ENCODE measurements around the gene DUSP10. TPM values are rescaled to one million over a fixed set of nuclear protein-coding genes. Genes with fewer than 3 reads are reported as not detected.

Gene DUSP10
- 10 to 100 TPM; 12.1 to 13.0 TPM for total RNA-seq

DNA sequence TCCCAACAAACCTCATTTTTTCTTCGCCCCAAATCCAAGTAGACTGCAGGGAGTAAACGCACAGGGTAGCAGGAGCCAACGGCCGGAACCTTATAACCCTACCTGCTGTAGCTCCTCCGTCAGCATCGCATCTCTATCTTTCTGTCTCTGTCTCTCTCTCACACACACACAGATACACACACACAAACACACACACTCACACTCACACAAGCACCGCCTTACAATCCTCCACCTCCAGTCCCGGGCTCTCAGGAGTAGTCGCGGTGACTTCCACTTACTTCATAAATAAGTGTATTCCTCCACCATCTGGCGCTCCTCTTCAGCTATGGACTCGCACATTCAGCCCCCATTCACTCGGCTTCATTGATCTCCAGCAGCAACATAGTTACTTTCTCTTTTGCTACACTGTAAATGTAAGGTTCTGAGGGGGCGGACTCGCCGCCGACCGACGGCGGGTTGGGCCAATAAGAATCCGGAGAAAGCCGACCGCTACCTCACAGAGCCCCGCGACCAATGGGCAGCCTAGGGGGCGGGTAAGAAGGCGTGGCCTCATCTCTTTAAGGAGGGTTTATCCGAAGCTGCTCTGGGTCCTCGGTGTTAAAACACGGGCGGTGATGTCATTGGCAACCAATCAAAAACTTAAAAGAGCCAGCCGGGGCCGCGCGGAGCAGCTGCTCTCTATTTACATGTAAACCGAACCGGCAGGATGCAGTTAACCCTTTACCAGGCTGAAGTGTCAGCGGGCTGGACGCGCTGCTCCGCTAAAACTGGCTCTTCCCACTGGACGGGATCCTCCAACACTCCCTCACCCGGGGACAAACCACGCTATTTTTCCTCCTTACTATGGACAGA is at the start of gene DUSP10:
DUSP10 (minus strand) TSS at position 387 of the 852 bp plus-strand sequence. CDS start 2,345 bp downstream, outside the sequence.
- H3K4me1 Mint-ChIP-seq (ENCODE audit: low read depth): peaks cover 15% of the 10 kb centered on the region
- no peak within 1 kb of the TSS for H3K4me3 Mint-ChIP-seq
- ChIA-PET POLR2A (interaction anchor here (0.6 to 7.5 kb wide), 45 partner anchors 9 to 713 kb away, joined by 3 to 268 read pairs (median 6); no protein-coding TSS in a partner anchor), CTCF (interaction anchor here (0.9 to 5.6 kb wide), 35 partner anchors 12 to 714 kb away, joined by 3 to 56 read pairs (median 6); no protein-coding TSS in a partner anchor)
- ATAC-seq: peak; percentile 84
- H3K27me3 Mint-ChIP-seq (ENCODE audit: low read depth): no peaks in the 10 kb centered on the region
- DNase-seq: peak; percentile 100
- H3K36me3 Mint-ChIP-seq (ENCODE audit: low read depth): no peaks in the 10 kb centered on the region
- H3K27ac Mint-ChIP-seq: no peak within 1 kb of the TSS
- peaks cover 10% of the 10 kb centered on the region for H3K9me3 Mint-ChIP-seq (ENCODE audit: insufficient read depth)

DNA sequence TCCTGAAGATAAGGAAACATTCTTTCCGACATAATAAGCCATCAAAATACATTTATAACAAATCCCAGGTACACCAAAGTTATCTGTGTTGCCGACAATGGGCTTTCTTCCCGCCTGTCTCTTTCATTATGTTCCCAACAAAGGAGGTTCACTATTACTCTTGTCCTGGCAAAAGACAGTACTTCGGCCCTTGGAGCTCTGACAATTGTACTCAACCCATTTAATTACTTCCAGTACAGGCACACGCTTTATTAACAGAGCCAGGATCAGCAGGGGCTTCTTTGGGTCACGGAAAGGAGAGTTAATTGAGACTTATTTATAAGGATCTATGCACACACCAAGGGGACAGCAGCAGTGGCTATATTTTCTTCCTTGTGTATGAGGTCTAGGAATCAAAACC is 46.6 kb upstream of the DUSP10 start:
- H3K27ac Mint-ChIP-seq: no peak overlapping the region
- POLR2A ChIA-PET: no interaction called here

DNA sequence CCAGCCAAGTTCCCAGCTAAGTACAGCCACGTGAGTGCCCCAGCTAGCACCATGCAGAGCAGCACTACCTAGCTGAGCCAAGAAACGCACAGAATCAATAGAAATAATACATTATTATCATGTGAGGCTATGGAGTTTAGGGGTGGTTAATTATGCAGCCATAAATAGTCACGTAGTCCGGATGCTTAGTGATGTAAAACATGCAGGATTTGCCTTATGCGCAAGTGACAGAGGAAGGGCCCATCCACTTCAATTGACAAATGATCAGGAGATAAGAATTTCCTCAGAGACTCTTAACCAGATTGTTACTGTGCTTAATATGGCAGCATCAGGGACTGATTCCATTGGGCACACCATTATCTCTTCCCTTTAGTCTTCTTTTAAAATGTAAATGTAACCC is 44.8 kb upstream of the DUSP10 start:
- no peak overlapping the region for H3K27ac Mint-ChIP-seq
- POLR2A ChIA-PET: interaction anchor here (1.5 kb wide), 1 partner anchor 45 kb away, joined by 6 read pairs; the partner anchor contains the start of gene DUSP10
- CTCF ChIA-PET: interaction anchor here (0.5 to 1.6 kb wide), 2 partner anchors 8 to 10 kb away, joined by 3 to 5 read pairs; no protein-coding TSS in a partner anchor
- ATAC-seq (no peak), DNase-seq (no peak)
- peaks cover 7% of the 10 kb centered on the region for H3K36me3 Mint-ChIP-seq (ENCODE audit: low read depth)
- peaks cover 40% of the 10 kb centered on the region for H3K4me1 Mint-ChIP-seq (ENCODE audit: low read depth)
- H3K4me3 Mint-ChIP-seq: no peak overlapping the region
- H3K9me3 Mint-ChIP-seq (ENCODE audit: insufficient read depth): no peaks in the 10 kb centered on the region
- H3K27me3 Mint-ChIP-seq (ENCODE audit: low read depth): no peaks in the 10 kb centered on the region

More for the DNA sequence above, 46.6 kb upstream of the DUSP10 start:
- Mint-ChIP-seq H3K4me3 (no peak overlapping the region), H3K27me3 (ENCODE audit: low read depth) (no peaks in the 10 kb centered on the region), H3K36me3 (ENCODE audit: low read depth) (peaks cover 7% of the 10 kb centered on the region), H3K9me3 (ENCODE audit: insufficient read depth) (no peaks in the 10 kb centered on the region), H3K4me1 (ENCODE audit: low read depth) (peaks cover 30% of the 10 kb centered on the region)
- DNase-seq: no peak
- no peak for ATAC-seq
- CTCF ChIA-PET: interaction anchor here (0.8 kb wide), 1 partner anchor 147 kb away, joined by 4 read pairs; no protein-coding TSS in a partner anchor

DNA sequence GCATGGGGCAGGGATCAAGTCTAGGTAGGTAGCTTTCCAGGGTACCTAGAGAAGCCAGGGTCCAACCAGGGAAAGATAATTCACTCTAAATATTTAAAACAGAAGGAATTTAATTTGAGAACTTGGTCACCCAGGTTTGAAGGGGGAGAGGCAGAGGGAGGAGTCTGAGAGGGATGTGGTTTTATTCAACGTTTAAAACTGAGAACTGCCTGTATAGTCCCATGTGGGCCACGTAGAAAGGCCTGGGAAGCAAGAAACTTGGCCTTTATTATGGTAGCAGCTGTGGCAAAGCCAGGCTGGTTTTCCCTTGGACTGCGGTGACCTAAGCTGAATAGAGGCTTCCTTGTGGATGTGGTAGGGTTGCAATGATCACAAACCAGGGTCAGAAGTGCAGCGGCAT is 42.0 kb upstream of the DUSP10 start:
- peak; percentile 70 for ATAC-seq
- POLR2A ChIA-PET: interaction anchor here (0.9 to 3.5 kb wide), 5 partner anchors 10 to 43 kb away, joined by 3 to 12 read pairs (median 4); partner anchors contain the start of gene DUSP10
- Mint-ChIP-seq H3K4me3 (peak overlapping the region; percentile 60), H3K36me3 (ENCODE audit: low read depth) (peaks cover 14% of the 10 kb centered on the region), H3K4me1 (ENCODE audit: low read depth) (peaks cover 67% of the 10 kb centered on the region), H3K9me3 (ENCODE audit: insufficient read depth) (no peaks in the 10 kb centered on the region), H3K27me3 (ENCODE audit: low read depth) (no peaks in the 10 kb centered on the region), H3K27ac (peak overlapping the region; percentile 53)
- DNase-seq: peak; percentile 44
- CTCF ChIA-PET: interaction anchor here (0.9 to 3.2 kb wide), 4 partner anchors 9 to 671 kb away, joined by 4 to 12 read pairs (median 7); partner anchors contain the start of gene DUSP10

DNA sequence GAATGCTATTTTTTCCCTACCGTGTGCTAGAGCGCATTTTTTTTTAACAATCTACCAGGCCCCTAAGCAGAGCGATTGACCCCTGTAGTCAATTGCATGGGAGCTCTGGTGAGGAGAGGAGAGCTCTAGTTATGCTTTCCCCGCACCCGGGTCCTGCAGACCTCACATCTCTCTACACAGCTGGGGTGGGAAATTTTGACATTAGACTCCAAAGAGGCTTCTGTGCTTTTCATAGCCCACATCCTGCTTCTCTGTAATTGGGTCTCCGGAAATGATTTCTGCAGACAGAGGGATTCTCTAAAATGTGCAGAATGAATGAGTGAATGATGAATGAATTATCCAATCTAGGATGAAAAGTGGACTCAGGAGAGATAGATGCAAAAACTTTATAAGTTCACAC is 41.5 kb upstream of the DUSP10 start:
- peak overlapping the region; percentile 53 for H3K27ac Mint-ChIP-seq
- no peaks in the 10 kb centered on the region for H3K27me3 Mint-ChIP-seq (ENCODE audit: low read depth)
- peak; percentile 49 for DNase-seq
- ChIA-PET CTCF (interaction anchor here (1.1 to 3.2 kb wide), 5 partner anchors 9 to 672 kb away, joined by 3 to 12 read pairs (median 5); partner anchors contain the start of gene DUSP10), POLR2A (interaction anchor here (0.9 to 3.5 kb wide), 5 partner anchors 10 to 43 kb away, joined by 3 to 12 read pairs (median 4); partner anchors contain the start of gene DUSP10)
- peaks cover 72% of the 10 kb centered on the region for H3K4me1 Mint-ChIP-seq (ENCODE audit: low read depth)
- peak; percentile 70 for ATAC-seq
- no peaks in the 10 kb centered on the region for H3K9me3 Mint-ChIP-seq (ENCODE audit: insufficient read depth)
- peaks cover 14% of the 10 kb centered on the region for H3K36me3 Mint-ChIP-seq (ENCODE audit: low read depth)
- H3K4me3 Mint-ChIP-seq: peak overlapping the region; percentile 60

DNA sequence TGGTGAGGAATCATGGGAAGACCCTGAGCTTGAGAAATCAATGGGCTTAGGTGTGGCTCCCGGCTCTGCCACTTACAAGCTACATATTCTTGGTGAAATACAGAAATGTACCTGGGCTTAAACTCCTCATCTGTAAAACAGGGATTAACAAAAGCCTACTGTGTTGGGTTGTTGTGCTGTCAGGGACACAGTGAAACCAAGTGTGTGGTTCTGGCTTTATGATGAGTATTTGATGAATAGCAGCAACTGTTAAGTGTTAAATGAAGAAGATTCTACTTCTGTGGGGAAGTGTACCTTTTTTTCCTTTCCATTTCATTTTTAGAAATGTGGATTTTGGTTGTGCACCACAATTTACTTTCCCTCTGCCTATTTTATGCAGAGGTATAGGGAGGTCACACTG is 41.1 kb upstream of the DUSP10 start:
- H3K4me3 Mint-ChIP-seq: peak overlapping the region; percentile 60
- peaks cover 77% of the 10 kb centered on the region for H3K4me1 Mint-ChIP-seq (ENCODE audit: low read depth)
- no peaks in the 10 kb centered on the region for H3K27me3 Mint-ChIP-seq (ENCODE audit: low read depth)
- ATAC-seq (peak; percentile 2), DNase-seq (no peak)
- ChIA-PET CTCF (interaction anchor here (1.1 to 3.2 kb wide), 6 partner anchors 8 to 672 kb away, joined by 3 to 12 read pairs (median 4); partner anchors contain the start of gene DUSP10), POLR2A (interaction anchor here (1.4 to 3.5 kb wide), 2 partner anchors 39 to 41 kb away, joined by 3 to 12 read pairs; partner anchors contain the start of gene DUSP10)
- H3K9me3 Mint-ChIP-seq (ENCODE audit: insufficient read depth): no peaks in the 10 kb centered on the region
- H3K27ac Mint-ChIP-seq: peak overlapping the region; percentile 53
- peaks cover 14% of the 10 kb centered on the region for H3K36me3 Mint-ChIP-seq (ENCODE audit: low read depth)

DNA sequence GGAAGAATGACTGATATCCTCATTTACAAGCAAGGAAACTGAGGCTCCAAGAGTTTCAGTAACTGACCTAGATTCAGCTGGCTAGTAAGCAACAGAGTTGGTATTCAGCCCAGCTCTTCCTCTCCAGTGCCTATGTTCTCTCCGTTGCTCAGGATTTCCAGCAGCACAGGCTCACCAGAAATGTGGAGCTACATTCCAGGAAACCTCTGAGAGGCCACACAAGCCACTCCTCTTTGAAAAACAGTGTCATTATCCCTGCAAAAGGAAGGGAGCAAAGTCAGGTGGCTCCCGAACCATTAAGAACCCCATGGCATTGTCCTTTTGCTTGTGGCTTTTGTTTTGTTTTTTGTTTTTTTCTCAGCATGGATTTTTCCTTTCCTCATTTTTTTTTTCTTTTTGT is 40.6 kb upstream of the DUSP10 start:
- H3K36me3 Mint-ChIP-seq (ENCODE audit: low read depth): peaks cover 14% of the 10 kb centered on the region
- ChIA-PET POLR2A (interaction anchor here (3.5 kb wide), 1 partner anchor 41 kb away, joined by 12 read pairs; the partner anchor contains the start of gene DUSP10), CTCF (interaction anchor here (1.1 to 3.2 kb wide), 6 partner anchors 12 to 673 kb away, joined by 3 to 12 read pairs (median 4); partner anchors contain the start of gene DUSP10)
- H3K27ac Mint-ChIP-seq: peak overlapping the region; percentile 53
- DNase-seq (no peak), ATAC-seq (no peak)
- H3K9me3 Mint-ChIP-seq (ENCODE audit: insufficient read depth): no peaks in the 10 kb centered on the region
- H3K4me1 Mint-ChIP-seq (ENCODE audit: low read depth): peaks cover 82% of the 10 kb centered on the region
- H3K4me3 Mint-ChIP-seq: no peak overlapping the region
- no peaks in the 10 kb centered on the region for H3K27me3 Mint-ChIP-seq (ENCODE audit: low read depth)

DNA sequence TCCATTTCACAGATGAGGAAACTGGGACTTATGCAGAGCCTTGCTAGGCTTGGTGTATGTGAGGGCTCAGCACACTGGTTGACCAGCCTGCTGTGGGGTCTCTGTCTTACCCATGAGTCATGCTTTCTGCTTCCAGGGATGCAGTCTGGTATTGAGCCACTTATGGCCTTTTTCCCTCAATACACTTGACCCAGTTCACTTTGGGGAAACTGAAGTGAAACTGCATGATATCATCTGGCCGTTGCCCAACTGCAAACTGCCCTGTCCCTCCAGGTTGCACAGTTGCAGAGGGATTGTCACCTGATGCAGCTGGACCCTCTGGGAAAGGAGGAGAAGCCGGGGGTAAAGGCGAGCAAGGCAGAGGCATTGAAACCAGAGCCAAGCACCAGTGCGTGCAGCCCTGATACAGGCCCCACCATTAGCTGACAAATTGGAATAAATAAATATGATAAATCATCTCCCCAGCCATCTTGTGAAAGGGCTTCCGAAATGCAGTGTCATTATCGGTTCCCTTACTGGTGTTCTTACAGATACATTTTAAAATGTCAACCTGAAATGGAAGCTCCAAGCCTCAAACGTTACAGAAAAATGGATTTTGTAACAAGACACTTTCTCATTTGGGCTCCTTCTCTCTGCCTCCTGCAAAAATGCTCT is 39.3 kb upstream of the DUSP10 start:
- Mint-ChIP-seq H3K4me1 (ENCODE audit: low read depth) (peaks cover 93% of the 10 kb centered on the region), H3K27me3 (ENCODE audit: low read depth) (no peaks in the 10 kb centered on the region), H3K4me3 (no peak overlapping the region), H3K36me3 (ENCODE audit: low read depth) (peaks cover 9% of the 10 kb centered on the region), H3K27ac (no peak overlapping the region), H3K9me3 (ENCODE audit: insufficient read depth) (no peaks in the 10 kb centered on the region)
- ATAC-seq (no peak), DNase-seq (no peak)
- CTCF ChIA-PET: interaction anchor here (1.3 to 3.2 kb wide), 3 partner anchors 11 to 40 kb away, joined by 3 to 12 read pairs (median 4); partner anchors contain the start of gene DUSP10
- POLR2A ChIA-PET: interaction anchor here (3.5 kb wide), 1 partner anchor 39 kb away, joined by 12 read pairs; the partner anchor contains the start of gene DUSP10

DNA sequence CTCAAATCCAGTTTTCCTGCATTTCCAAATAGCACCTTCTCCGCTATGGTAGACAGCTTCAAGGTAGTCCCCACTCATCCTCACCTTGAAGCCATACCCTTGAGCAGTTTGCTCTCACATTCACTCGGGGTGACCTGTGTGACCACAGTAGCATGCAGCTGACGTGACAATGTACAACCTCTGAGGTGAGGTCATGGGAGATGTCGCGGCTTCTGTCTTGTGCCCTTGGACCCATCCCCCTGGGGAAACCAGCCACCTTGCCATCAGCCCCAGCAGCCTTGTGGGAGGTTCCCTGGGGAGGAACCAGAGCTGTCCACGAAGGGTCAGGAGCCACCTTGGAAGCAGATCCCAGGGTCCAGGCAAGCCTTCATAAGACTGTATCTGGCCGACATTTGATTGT is 38.3 kb upstream of the DUSP10 start:
- ChIA-PET CTCF (interaction anchor here (0.9 to 4.4 kb wide), 4 partner anchors 19 to 49 kb away, joined by 3 to 25 read pairs (median 6); no protein-coding TSS in a partner anchor), POLR2A (interaction anchor here (4.3 kb wide), 1 partner anchor 39 kb away, joined by 46 read pairs; the partner anchor contains the start of gene DUSP10)
- peaks cover 10% of the 10 kb centered on the region for H3K36me3 Mint-ChIP-seq (ENCODE audit: low read depth)
- H3K4me1 Mint-ChIP-seq (ENCODE audit: low read depth): peaks cover 100% of the 10 kb centered on the region
- H3K27me3 Mint-ChIP-seq (ENCODE audit: low read depth): no peaks in the 10 kb centered on the region
- H3K27ac Mint-ChIP-seq: peak overlapping the region; percentile 93
- DNase-seq: no peak
- no peak overlapping the region for H3K4me3 Mint-ChIP-seq
- no peaks in the 10 kb centered on the region for H3K9me3 Mint-ChIP-seq (ENCODE audit: insufficient read depth)
- ATAC-seq: no peak

DNA sequence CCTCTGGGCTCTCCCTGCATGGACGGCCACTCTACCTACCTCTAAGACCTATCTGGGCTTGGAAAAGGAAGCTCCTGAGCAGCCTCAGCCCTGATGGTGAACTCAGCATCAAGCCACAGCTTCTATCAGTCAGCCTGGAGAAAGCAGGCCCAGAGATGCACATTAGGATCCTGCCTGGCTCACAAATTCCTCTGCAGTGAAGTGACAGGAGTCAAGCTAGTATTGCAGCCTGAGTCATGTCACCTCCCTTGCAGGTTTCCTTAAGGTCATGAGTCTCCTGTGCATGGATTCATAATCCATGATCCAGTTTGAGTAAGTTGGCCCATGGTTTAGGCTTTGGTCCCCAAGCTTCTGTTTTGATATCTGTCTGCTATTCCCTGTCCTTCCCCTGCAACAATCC is 37.9 kb upstream of the DUSP10 start:
- no peak for ATAC-seq
- no peak for DNase-seq
- POLR2A ChIA-PET: interaction anchor here (1.2 to 4.3 kb wide), 2 partner anchors 38 to 48 kb away, joined by 7 to 46 read pairs; partner anchors contain the start of gene DUSP10
- Mint-ChIP-seq H3K27me3 (ENCODE audit: low read depth) (no peaks in the 10 kb centered on the region), H3K27ac (peak overlapping the region; percentile 93), H3K4me1 (ENCODE audit: low read depth) (peaks cover 98% of the 10 kb centered on the region), H3K36me3 (ENCODE audit: low read depth) (peaks cover 10% of the 10 kb centered on the region), H3K4me3 (no peak overlapping the region), H3K9me3 (ENCODE audit: insufficient read depth) (no peaks in the 10 kb centered on the region)
- CTCF ChIA-PET: interaction anchor here (0.9 to 4.4 kb wide), 6 partner anchors 19 to 59 kb away, joined by 3 to 25 read pairs (median 7); partner anchors contain the start of gene DUSP10
